Testis (tissue), 3 donors: Measurements from ENCODE around the gene HOXB4. TPM values are rescaled to one million over a fixed set of nuclear protein-coding genes. Genes with fewer than 3 reads are reported as not detected.
A peak's percentile ranks its signal among the peaks of the same experiment; 100 is the strongest.

ENCODE experiments used
- DNase-seq: peaks from one replicate; pipeline ENCODE4 v3.0.0-alpha.2; 2019
- H3K27ac ChIP-seq, 2 donors: fragments of 200-600 bp; sonication (generic); one replicate each; pipeline ENCODE4 v1.5.1; 2019
- H3K27me3 ChIP-seq: fragments of 200-600 bp; sonication (generic); one replicate; pipeline ENCODE4 v1.5.1; 2019
- H3K36me3 ChIP-seq: fragments of 200-600 bp; sonication (generic); one replicate; pipeline ENCODE4 v1.5.1; 2017; ENCODE audit warnings: low read depth; ENCODE audit errors: missing control alignments
- H3K4me1 ChIP-seq: fragments of 200-600 bp; sonication (generic); one replicate; pipeline ENCODE4 v1.5.1; 2019
- H3K4me3 ChIP-seq, 2 donors: fragments of 200-600 bp; sonication (generic); one replicate each; pipeline ENCODE4 v1.5.1; 2017 to 2019
- H3K9me3 ChIP-seq: fragments of 200-600 bp; sonication (generic); one replicate; pipeline ENCODE4 v1.5.1; 2017
- POLR2A ChIP-seq: fragments of 450-650 bp; IDR thresholded peaks from one replicate; pipeline ENCODE4 v1.6.1; 2017; ENCODE audit warnings: antibody characterized with exemption, mild to moderate bottlenecking, moderate library complexity
- WGBS, 2 donors: methylation state at CpG; one replicate each; pipeline ENCODE4 v1.1.5; 2018; 5-methylcytosine and 5-hydroxymethylcytosine counted together
- intact Hi-C: fragments of 100-400 bp; cut with DNase I; formaldehyde crosslinking; loops from one replicate; pipeline ENCODE4 v1.15.1; 2023; ENCODE audit warnings: low total_unique reads
- polyA plus RNA-seq: library from polyadenylated mRNA; stranded (reverse); fragments of 350-450 nt; fragmentation: Illumina TruSeq; extraction: RNeasy Lipid Tissue Mini Kit (QIAGEN cat#74804); gene quantifications from one replicate; pipeline ENCODE4 v1.2.3, GENCODE V29; 2014; ENCODE audit warnings: low read depth, low replicate concordance; ENCODE audit not compliant: insufficient read depth
- total RNA-seq, 2 donors: library from RNA; depleted of rRNA; stranded (reverse); fragments of >200 nt; gene quantifications; one replicate each; pipeline ENCODE4 v1.2.3, GENCODE V29; 2016
- TF ChIP-seq, protein P1 (sequence below), 3 experiments: fragments of 450-650 bp in 2 of 3; fragments of 200-600 bp in 1 of 3; sonication (generic) in 1 of 3; IDR thresholded peaks; one replicate each; pipeline ENCODE4 v1.5.1; 2016 to 2019; ENCODE audit warnings: antibody characterized with exemption in 3 of 3, mild to moderate bottlenecking in 2 of 3, moderate library complexity in 1 of 3

The HOXB4 gene
- total and polyA plus RNA-seq, 3 donors from 2014 or later: 1.6 to 1.8 (median 1.6) TPM

DNA sequence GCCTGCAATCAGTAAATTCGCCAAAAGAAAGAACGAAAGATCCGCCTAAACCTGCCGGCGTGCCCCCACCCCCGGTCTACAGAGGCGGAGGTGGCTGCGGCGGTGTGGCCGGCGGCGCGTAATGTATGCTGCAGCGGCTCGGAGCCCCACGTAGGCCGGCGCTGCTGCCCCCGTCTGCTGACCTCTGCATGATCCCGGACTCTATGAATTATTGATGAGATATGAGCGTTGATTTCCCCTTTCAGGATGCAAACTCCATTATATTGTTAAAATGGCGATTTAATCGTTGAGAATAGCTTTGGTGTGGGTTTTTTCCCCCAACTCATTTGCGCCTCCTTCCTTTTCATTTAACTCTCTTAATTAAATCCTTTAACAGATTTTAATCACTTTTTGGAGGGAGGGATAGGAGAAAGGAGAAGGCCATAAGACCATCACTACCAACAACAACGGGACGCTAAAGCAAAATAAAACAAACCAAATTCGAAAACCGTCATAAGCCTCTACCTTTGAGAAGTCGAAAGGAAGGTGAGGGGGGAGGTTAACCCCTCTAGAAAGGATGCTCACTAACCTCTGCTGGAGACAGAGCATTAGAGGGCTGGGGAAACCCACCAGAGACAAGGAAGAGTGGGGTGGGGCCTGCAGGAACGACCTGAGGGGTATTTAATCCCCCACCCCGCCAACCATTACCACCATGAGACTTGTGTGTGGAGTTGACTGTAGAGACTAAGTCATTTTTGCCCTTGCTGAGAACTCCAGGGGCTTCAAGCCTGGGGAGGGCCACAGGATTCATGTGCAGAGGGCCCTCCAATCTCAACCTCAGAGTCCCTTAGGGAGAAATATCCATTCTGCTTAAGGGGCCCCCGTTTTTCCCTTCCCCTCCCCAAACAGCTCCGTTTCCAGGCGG, 8.5 kb upstream of the HOXB4 start:
- no peaks in the 10 kb centered on the region for H3K36me3 ChIP-seq
- peaks cover 16% of the 10 kb centered on the region for H3K4me1 ChIP-seq
- H3K27ac ChIP-seq: no peak overlapping the region
- no peaks in the 10 kb centered on the region for H3K9me3 ChIP-seq
- DNase-seq: no peak
- no peaks in the 10 kb centered on the region for H3K27me3 ChIP-seq
- 13 to 15% methylated on average over 34 of the region's 34 CpGs for WGBS, 2 donors
- intact Hi-C loops: no loop called here
- TF ChIP-seq, protein P1, sequence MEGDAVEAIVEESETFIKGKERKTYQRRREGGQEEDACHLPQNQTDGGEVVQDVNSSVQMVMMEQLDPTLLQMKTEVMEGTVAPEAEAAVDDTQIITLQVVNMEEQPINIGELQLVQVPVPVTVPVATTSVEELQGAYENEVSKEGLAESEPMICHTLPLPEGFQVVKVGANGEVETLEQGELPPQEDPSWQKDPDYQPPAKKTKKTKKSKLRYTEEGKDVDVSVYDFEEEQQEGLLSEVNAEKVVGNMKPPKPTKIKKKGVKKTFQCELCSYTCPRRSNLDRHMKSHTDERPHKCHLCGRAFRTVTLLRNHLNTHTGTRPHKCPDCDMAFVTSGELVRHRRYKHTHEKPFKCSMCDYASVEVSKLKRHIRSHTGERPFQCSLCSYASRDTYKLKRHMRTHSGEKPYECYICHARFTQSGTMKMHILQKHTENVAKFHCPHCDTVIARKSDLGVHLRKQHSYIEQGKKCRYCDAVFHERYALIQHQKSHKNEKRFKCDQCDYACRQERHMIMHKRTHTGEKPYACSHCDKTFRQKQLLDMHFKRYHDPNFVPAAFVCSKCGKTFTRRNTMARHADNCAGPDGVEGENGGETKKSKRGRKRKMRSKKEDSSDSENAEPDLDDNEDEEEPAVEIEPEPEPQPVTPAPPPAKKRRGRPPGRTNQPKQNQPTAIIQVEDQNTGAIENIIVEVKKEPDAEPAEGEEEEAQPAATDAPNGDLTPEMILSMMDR (IDR thresholded peaks at IDR 0.05): no peak
- no peak for TF ChIP-seq POLR2A
- peak overlapping the region in 1 of 2 donors; percentile 44 for H3K4me3 ChIP-seq

DNA sequence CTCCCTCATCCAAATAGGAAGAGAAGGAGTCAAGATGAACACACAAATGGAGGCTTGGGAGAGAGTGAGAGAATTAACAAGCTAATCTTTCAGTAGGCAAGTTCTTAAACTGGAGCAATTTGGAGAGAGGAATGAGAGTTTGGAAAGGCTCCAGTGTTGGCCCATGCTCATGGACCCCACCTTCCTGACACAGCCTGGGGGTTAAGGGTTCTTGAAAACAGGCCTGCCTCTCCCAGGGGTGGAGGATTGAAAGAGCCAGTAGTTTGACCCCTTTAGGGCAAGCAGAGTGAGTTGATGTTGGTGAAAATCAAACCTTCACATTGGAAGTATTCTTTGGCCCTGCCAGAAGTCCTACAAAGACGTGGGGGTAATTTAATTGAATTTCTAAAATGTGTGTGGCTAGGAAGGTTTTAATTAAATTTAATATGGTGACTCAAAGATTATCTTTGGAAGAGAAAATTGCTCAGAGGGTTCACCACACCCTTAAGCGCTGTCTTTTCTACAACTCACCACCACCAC, 6.1 kb upstream of the HOXB4 start:
- TF ChIP-seq, protein P1 (IDR thresholded peaks at IDR 0.05): no peak
- no peak for TF ChIP-seq POLR2A
- Histone ChIP-seq H3K27ac (no peak overlapping the region), H3K9me3 (no peaks in the 10 kb centered on the region), H3K4me3 (no peak overlapping the region), H3K4me1 (peaks cover 16% of the 10 kb centered on the region), H3K27me3 (no peaks in the 10 kb centered on the region), H3K36me3 (no peaks in the 10 kb centered on the region)
- WGBS, 2 donors: 24 to 29% methylated on average over 2 of the region's 2 CpGs
- intact Hi-C loops: no loop called here
- no peak for DNase-seq

DNA sequence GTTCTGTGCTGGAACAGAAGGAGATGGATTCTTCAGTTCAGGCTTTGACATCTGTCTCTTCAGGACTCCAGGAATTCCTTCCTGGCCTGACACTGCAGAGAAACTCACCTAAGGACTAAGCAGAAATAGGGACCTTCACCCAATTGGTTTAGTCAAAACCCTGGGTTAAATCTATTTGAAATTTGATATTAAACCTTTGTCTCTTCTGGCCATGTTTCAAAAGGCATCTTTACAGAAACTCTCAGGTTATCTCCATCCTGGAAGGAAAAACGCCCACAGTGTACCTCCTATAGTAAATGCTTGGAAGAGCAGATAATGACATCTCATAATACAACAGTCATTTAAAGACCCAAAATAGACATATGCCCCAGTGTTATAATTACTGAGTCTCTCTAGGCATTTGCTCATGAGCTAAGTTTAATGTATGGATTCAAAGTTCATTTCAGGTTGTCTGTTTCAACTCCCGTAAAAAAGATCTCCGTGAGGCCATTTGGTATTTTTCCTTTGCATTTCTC, 5.6 kb upstream of the HOXB4 start:
- intact Hi-C loops: no loop called here
- TF ChIP-seq, protein P1 (IDR thresholded peaks at IDR 0.05): no peak
- no peak for TF ChIP-seq POLR2A
- H3K36me3 ChIP-seq: no peaks in the 10 kb centered on the region
- no peak overlapping the region for H3K4me3 ChIP-seq
- no peaks in the 10 kb centered on the region for H3K9me3 ChIP-seq
- no peak overlapping the region for H3K27ac ChIP-seq
- no peaks in the 10 kb centered on the region for H3K27me3 ChIP-seq
- H3K4me1 ChIP-seq: peaks cover 16% of the 10 kb centered on the region
- 67 to 69% methylated on average over 3 of the region's 3 CpGs for WGBS, 2 donors
- no peak for DNase-seq

DNA sequence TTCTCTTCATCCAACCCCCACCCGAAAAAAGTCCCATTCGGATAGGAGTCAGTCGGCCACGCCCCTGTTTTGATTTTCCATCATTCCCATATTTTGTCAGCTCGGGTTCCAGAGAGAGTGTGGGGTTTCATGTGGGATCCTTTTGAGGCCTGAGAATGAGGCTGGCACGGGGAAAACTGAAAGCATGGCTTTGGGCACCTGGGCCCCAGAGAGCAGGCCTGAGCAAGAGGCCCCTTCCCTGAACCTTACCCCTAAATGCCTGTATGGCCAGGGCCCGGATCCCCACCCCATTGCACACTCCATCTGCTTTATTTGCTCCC, 4.6 kb upstream of the HOXB4 start:
- H3K27ac ChIP-seq: no peak overlapping the region
- intact Hi-C loops: no loop called here
- WGBS, 2 donors: 18 to 25% methylated on average over 7 of the region's 7 CpGs
- no peaks in the 10 kb centered on the region for H3K36me3 ChIP-seq
- peaks cover 16% of the 10 kb centered on the region for H3K4me1 ChIP-seq
- no peak for DNase-seq
- TF ChIP-seq, protein P1 (IDR thresholded peaks at IDR 0.05): no peak
- no peak for TF ChIP-seq POLR2A
- H3K27me3 ChIP-seq: no peaks in the 10 kb centered on the region
- H3K4me3 ChIP-seq: peak overlapping the region; percentile 41 to 53
- no peaks in the 10 kb centered on the region for H3K9me3 ChIP-seq
